ENCODE results near the gene CYP2A7. TPM values are rescaled to one million over a fixed set of nuclear protein-coding genes. Genes with fewer than 3 reads are reported as not detected.
"Not testable (repeated sequence)": the region's sequence is repeated elsewhere in the genome, so short reads cannot be mapped to it uniquely, and the experiment has no call there.

Gene CYP2A7
- total and polyA plus RNA-seq, 9 of the 15 experiments (the other 6 are each of a cell fraction or from before 2014, with no cell fraction given) = 0.22 TPM; not detected in 8

- TF ChIP-seq ZNF592 (IDR thresholded peaks at IDR 0.05) (peak; percentile 84; the same call in 1 of the 2 replicates), GATA2 (CRISPR knock-in tag; IDR thresholded peaks at IDR 0.05) (peak; percentile 73; the same call in 1 of the 2 replicates), PTRF (tag; IDR thresholded peaks at IDR 0.05) (peak; percentile 7; the same call in 1 of the 2 replicates), ZNF311 (CRISPR knock-in tag; IDR thresholded peaks at IDR 0.05) (peak; percentile 63; the same call in 1 of the 2 replicates), FOXK2 (conservative IDR thresholded peaks at IDR 0.05 in 1 of 2, IDR thresholded peaks at IDR 0.05 in 1 of 2; ENCODE audit: low read depth in 2 of 2) (peak; percentile 39 to 57; a peak in 2 of 4 replicates), NBN (IDR thresholded peaks at IDR 0.05; ENCODE audit: low read depth) (0 out of 2 replicates have a peak, but pooled peaks have one; percentile 51), TBL1XR1 (IDR thresholded peaks at IDR 0.05; ENCODE audit: low read length in 2 of 2) (peak in 1 of 2 experiments; percentile 72; a peak in 2 of 4 replicates), CEBPB (tag; IDR thresholded peaks at IDR 0.05) (peak; percentile 91), NR4A1 (tag; IDR thresholded peaks at IDR 0.05) (peak; percentile 65), SMAD4 (CRISPR knock-in tag; conservative IDR thresholded peaks at IDR 0.05) (peak; percentile 54), TAF9B (IDR thresholded peaks at IDR 0.05; ENCODE audit: partially characterized antibody) (peak; percentile 66), EP400 (IDR thresholded peaks at IDR 0.05) (peak; percentile 85), ELF4 (CRISPR knock-in tag; IDR thresholded peaks at IDR 0.05) (0 out of 2 replicates have a peak, but pooled peaks have one; percentile 50), SMARCA4 (IDR thresholded peaks at IDR 0.05) (peak; percentile 83), CEBPG (CRISPR knock-in tag; IDR thresholded peaks at IDR 0.05) (peak; percentile 97), CEBPG (tag; conservative IDR thresholded peaks at IDR 0.05 in 1 of 2, IDR thresholded peaks at IDR 0.05 in 1 of 2) (peak; percentile 95 to 99), TOE1 (IDR thresholded peaks at IDR 0.05; ENCODE audit: borderline replicate concordance) (peak; percentile 72), ZNF766 (CRISPR knock-in tag; conservative IDR thresholded peaks at IDR 0.05) (peak; percentile 78), SMARCA5 (IDR thresholded peaks at IDR 0.05) (peak; percentile 12; the same call in 1 of the 2 replicates), NCOR1 (IDR thresholded peaks at IDR 0.05) (peak; percentile 53; the same call in 1 of the 2 replicates), NCOA1 (IDR thresholded peaks at IDR 0.05; ENCODE audit: low read depth) (peak; percentile 58; the same call in 1 of the 2 replicates), CREM (IDR thresholded peaks at IDR 0.05; ENCODE audit: low read depth) (peak; percentile 86), ZEB2 (IDR thresholded peaks at IDR 0.05) (peak; percentile 71)
- not testable (repeated sequence) for TF ChIP-seq NR4A1 (CRISPR knock-in tag; IDR thresholded peaks at IDR 0.05); TOE1 (CRISPR knock-in tag; IDR thresholded peaks at IDR 0.05; ENCODE audit: borderline replicate concordance, low read depth)
Observed at GRCh38 chr19:40896843-40897789, 15.1 kb upstream of the CYP2A7 start (continued).
